HG02571 (cell line): ENCODE measurements around the gene SLC22A25.
"Not testable (repeated sequence)": the region's sequence is repeated elsewhere in the genome, so short reads cannot be mapped to it uniquely, and the experiment has no call there.

Source experiments
- ATAC-seq: cut with Tn5 transposase; IDR thresholded peaks from one replicate; pipeline ENCODE4 v1.9.1; 2021; ENCODE audit warnings: mild to moderate bottlenecking, moderate library complexity; ENCODE audit not compliant: unreplicated experiment

SLC22A25 gene

GRCh38 chr11:63235471-63236461 is 7.6 kb downstream of the SLC22A25 start:
- not testable (repeated sequence) for ATAC-seq

GRCh38 chr11:63229815-63230214 is 13.6 kb downstream of the SLC22A25 start:
- ATAC-seq: no peak

DNA sequence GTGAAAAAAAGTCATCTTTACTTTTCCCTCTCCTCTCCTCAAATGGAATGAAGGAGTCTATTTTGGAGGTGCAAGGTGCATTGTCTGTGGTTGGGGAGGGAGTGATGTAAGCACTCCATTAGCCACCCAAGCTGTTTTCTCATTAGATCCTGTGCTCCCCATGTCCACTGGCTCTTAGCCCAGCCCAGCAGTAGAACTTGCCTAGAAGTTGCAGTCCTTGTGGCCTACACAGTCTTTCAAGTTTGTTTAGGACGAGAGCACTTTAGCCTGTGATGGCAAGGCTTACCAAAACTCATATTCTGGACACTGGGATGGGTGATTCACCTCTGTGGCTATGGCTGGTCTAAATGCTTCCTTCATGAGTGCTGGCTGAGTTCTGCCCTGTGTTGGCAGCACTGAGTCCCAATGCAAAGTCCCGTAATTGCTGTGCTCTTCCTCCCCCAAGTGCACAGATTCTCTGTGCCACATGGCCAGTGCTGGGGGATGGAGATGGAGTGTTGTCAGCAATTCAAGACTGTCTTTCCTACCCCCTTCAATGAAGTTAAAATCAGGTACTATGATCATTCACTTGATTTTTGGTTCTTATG is 15.8 kb downstream of the SLC22A25 start:
- no peak for ATAC-seq

- ATAC-seq: no peak
Measured at GRCh38 chr11:63226488-63227114, 16.8 kb downstream of the SLC22A25 start.

DNA sequence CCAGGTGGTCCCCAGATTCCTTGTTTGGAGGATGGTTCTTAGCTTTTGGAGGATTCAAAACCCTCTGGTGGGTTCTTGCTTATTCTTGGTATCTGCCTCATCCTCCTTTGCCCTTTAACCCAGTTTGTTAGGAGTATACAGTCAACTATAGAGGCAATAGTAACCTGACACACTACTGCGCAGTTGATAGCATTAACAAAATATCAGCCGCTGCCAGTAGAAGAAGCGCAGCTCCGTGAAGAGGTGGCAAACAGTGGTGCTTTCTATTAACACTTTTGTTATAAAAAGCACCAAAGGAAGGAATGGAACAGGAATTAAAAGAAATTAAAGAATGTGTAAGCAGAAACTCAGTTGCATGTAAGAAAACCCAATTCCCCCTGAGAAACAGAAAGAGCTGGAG is 29.3 kb downstream of the SLC22A25 start:
- no peak for ATAC-seq

DNA sequence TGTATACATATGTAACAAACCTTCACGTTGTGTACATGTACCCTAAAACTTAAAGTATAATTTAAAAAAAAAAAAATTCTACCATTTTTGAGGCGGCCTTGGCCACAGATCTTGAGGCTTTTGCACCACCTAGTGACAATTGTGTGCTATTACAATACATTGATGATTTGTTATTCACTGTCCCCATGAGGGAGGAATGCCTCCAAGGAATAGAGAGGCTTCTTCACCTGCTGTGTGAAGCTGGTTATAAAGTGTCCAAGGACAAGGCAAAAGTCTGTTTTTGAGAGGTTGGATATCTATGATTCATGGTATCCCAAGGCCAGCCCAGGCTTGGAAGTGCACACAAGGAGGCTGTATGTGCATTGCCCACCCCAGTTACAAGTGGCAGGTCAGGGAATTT is 30.7 kb downstream of the SLC22A25 start:
- no peak for ATAC-seq

GRCh38 chr11:63210111-63210510 is 33.3 kb downstream of the SLC22A25 start:
- no peak for ATAC-seq
